Kidney tubule cell (primary cell): ENCODE data around the gene CELA3A.

ENCODE experiments used
- DNase-seq: peaks from one replicate; pipeline ENCODE4 v3.0.0-alpha.2; 2018; ENCODE audit warnings: low spot score

Gene CELA3A

DNA sequence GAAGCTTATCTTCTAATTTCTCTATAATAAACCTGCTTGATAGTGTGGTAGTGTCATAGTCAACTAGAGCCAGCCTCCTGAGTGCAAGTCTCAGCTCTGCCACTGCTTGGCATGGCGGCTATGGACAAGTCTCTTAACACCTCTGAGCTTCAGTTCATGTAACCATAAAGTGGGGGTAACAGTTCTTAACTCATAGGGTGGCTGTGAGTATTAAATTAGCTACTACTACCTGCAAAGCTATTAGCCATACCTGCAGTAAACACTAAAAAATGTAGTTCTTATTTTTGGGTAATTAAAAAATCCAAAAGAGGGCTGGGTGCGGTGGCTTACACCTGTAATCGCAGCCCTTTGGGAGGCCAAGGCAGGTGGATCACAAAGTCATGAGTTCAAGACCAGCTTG lies 48.9 kb downstream of the CELA3A start:
- no peak for DNase-seq

DNA sequence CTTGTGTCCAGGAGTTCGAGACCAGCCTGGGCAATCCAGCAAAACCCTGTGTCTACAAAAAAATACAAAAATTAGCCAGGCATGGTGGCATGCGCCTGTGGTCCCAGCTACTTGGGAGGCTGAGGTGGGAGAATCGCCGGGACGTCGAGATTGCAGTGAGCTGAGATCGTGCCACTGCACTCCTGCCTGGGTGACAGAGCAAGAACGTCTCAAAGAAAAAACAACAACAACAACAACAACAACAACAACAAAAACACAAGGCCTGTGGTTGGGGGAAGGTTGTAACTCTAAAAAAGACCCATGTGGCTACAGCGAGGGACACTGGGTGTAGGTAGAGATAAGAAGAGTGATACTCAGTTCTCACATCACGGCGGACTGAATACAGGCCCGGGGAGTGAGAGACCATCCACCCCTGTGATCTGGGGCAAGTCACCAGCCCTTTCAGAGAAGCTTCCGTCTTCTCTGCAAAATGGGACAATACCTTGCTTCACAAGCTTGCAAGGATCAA lies 50.2 kb downstream of the CELA3A start:
- no peak for DNase-seq

DNA sequence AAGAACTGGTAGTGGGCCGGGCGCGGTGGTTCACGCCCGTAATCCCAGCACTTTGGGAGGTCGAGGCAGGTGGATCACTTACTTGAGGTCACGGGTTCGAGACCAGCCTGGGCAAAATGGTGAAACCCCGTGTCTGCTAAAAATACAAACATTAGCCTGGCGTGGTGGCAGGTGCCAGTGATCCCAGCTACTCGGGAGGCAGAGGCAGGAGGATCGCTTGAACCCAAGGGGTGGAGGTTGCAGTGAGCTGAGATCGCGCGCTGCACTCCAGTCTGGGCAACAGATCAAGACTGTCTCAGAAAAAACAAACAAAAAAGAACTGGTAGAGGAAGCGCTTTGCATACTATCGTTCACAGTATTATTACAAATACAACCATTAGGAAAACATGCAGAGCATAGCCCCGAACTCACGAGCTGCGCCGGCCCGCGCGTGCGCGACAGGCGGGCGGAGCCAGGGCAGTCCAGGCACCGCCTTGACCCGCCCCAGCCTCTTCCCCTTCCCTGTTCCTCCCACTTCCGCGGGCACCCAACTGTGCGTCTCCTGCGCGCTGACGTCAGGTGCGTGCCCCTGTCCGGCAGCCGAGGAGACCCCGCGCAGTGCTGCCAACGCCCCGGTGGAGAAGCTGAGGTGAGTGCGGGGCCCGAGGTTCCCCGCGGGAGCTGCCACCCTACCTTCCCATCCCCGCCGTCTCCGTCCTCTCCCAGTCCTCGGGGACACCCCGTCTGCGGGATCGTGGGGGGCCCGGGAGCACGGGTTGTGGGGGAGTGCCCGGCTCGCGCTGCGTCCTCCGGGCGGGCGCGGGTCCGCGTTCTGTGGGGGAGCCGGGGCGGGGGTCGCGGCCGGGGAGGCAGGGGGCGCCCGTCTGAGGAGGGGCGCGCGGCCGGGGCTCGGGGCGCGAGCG lies 50.9 kb downstream of the CELA3A start, which contains the start of gene CDC42:
TSS of gene CDC42 (plus strand) at position 595 of the 902 bp plus-strand sequence. CDS start 25,770 bp downstream, outside the sequence.
- DNase-seq = peak; percentile 97

DNA sequence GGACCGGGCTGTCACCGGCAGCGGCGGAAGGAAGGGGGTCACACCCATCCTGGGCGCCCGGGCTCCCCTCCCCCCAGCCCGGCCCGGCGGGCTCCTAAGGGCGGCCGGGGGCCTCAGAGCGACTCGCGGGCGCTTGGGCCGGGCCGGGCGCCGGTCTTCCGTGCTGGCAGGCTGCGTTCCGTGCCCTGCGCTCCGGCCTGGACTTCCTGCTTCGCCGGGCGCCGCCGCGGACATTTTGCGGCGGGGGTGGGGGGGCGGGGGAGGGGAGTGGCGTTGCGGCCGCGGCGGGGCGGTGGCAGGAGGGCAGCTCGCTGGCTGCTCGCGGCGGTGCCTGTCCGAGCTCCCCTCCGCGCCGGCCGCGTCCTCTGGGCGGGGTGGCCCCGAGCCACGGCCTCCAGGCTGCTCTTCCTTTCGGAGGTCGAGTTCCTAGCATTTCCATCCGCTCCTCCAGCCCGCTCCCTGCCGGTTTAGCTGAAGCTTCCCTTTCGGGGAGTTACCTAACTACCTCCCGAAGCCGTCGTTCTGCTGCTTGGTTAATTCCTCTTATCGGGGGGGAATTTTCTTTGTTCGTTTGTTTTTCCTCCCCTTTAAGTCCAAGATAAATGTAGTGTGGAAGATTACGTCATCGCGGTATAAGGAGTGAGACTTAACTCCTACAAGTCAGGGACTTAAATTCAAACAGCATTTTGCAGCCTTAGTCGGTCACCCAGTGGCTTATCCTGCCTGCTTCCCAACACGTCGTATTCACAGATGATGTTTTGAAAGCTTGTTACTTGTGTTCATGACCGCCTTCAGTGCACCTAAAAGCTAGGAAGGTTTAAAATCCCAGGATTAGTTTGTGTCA lies 51.8 kb downstream of the CELA3A start:
- DNase-seq = peak; percentile 78

DNA sequence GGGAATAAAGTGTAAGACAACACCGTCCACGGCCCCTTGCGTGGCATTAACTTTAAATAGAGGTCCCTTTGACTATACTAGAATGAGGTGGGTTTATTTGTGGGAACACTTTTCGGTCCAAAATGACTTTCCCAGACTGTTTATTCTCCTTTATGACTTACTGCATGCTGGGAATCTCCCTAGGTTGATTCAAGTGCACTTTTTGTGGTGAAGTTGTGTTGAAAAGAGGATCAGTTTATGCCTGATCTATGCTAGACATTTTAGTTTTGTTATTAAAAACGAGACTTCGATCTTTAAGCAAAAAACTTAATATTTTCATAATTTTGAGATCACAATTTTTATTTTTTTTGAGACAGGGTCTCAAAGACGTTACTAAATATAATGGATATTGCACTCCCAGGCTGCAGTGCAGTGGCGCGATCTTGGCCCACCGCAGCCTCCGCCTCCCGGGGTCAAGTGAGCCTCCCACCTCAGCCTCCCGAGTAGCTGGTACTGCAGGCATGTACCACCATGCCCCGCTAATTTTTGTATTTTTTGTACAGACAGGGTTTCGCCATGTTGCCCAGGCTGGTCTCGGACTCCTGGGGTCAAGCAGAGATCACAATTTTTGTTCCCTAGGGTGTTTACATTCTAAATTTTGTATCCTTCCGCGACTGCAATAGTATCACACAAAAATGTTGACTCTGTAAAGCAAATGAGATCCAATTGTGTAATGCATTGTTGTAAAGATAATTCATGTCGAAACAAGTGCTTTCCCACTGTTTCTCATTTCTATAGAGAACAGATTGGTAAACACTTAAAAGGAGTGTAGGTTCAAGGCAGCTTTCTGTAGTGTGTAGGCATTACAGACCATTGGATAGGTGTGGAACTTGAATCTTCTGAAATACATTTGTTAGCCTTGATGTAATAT lies 52.7 kb downstream of the CELA3A start:
- DNase-seq = no peak

DNA sequence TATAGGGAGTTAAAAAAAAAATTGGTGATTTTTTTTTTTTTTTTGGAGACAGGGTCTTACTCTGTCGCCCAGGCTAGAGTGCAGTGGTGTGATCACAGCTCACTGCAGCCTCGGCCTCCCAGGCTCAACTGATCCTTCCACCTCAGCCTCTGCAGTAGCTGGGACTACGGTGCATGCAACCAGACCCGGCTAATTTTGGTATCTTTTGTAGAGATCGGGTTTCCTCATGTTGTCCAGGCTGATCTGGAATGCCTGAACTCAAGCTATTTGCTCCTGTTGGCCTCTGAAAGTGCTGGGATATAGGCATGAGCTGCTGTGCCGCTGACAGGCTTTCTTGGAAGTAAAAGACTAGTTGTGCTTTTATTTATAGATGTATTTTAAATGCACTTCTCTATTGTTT lies 54.0 kb downstream of the CELA3A start:
- no peak for DNase-seq

DNA sequence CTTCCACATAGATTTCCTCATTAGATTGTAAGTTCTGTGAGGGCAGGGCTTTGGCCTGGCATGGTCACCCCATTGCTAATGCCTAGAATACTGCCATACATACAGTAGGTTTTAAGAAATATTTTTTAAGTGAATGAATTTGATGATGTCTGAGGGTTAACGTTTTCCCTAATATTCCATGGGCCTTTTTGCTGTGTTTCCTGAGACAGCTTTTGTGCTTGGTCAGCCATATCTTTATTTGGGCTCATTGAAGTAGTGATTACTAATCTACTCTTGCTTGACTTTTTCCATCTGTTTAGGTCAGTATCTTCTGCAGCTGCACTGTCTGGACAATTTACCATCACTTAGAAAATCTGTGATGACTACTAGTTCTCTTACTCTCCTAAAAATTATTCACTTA lies 54.6 kb downstream of the CELA3A start:
- DNase-seq = no peak

DNA sequence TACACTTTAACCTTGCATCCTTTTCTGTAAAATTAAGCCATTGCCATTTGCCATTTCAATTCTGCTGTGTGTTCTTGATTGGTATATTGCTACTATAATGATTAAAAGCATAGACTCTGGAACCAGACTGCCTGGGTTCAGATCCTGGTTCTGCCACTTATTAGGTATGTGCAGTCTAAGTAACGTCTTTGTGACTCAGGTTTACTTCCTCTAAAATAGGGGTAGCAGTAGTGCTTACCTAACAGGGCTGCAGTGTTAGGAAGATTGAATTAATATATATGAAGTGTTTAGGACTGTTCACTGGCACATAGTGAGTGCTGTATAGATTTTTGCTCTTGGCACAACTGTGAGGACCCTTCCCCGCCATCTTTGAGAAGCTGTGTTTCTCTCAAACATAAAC lies 55.5 kb downstream of the CELA3A start:
- no peak for DNase-seq

DNA sequence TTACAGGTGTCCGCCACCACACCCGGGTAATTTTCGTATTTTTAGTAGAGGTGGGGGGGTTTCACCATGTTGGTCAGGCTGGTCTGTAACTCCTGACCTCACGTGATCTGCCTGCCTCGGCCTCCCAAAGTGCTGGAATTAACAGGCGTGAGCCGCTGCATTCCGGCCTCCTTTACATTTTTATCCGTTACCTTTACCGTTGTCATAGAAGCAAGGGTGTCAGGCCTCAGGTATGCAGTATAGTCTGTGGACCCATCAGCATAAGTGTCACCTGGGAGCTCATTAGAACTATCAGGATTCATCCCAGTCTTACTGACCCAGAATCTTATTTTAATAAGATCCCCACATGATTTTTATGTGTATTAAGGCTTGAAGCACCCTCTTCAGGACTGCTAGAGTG lies 56.4 kb downstream of the CELA3A start:
- DNase-seq = no peak
